Measurements from ENCODE around the gene PRKCA.

The PRKCA gene

DNA sequence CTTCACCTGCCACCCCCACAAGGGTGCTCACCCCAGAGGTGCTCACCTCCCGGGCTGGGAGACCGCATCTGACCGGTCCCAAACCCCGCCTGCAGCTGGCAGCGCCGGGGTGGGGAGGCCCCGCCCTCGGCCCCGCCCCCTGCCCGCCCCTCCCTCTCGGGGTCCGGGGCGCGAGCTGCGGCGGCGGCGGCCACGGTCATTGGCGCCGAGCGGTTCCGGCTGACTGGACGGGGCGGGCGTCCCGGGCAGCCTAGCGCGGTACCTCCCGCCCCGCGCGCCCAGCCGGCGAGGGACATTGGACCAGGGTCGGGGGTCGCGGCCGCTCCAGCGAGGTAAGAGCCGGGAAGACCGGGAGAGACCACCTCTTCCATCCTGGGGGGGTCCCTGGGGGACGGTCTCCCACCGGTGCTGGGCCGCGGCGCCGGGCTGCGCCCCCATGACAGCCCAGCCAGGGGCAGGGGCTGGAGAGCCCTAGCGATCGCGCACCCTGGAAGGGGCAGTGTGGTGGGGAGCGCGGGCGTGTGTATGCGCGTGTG lies 532.6 kb downstream of the PRKCA start, which contains the start of gene CACNG5:
TSS of gene CACNG5 (plus strand) at position 199 of the 536 bp plus-strand sequence. CDS start 42,216 bp downstream, outside the sequence.
- H3K4me3 ChIP-seq (ENCODE audit: low read length): no peak within 1 kb of the TSS
- no peak for TF ChIP-seq CTCF (conservative IDR thresholded peaks at IDR 0.05; ENCODE audit: low read depth, low read length)
- DNase-seq (ENCODE audit: low read depth): no peak

DNA sequence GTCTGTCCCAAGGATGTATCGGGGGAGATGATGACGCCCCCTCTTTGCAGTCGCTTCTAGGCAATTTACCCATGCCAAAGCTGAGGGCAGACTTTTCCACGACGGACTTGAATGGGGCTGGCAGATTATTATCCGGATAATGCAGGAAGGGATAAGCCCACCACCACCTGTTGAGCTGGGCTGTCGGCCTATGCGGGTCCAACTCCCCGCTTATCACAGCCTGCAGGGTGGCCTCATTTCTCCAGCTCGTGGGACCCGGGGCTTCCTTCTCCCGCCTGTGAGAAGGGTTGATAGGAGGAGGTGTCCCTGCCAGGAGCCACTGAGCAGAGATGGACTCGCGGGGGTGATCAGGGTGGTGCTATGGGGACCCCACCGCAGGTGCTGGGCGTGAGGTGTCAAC lies 533.1 kb downstream of the PRKCA start:
- no peak for DNase-seq (ENCODE audit: low read depth)
- TF ChIP-seq CTCF (conservative IDR thresholded peaks at IDR 0.05; ENCODE audit: low read depth, low read length): no peak
- no peak overlapping the region for H3K4me3 ChIP-seq (ENCODE audit: low read length)

DNA sequence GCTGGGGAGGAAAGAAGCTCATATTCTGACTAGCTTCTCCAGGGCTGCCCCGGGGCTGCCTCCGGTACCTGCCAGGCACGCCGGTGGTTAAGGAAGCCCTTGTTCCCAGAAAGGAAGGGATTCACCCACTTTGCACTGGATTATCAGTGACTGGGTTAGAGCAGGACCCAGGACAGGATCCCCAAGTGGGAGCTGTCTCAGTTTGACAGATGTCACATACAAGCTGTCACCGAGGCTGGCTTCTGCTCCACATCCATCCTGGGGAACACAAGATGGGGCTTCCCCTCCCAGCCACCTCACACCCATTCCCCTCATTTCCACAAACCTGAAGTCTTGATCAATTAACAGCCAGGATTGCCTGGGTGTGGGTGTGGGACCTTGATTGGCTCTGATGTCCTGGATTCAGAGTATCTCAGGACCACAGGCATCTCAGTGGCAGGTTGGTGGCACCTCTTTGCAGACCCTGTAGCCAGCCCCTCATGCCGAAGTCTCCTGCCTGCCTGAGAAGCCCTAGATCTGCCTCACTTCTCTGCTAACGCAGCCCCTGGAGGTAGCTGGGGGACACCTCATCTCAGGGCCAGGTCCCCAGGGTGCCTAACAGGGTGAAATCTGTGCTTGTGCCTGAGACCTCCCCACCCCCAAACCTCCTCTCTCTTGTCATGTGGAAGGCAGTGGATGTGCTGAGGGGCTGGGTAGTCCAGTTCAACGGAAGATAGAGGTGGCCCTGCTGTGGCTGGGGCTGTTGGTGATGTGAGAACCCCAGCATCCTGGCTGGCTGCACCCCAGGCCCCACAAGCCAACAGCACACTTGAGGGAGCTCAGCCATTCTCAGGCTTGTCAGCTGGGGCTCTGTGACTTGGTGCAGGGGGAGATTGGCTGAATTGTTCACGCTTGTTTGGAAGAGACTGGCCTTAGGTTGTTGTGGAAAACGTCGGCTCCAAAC lies 533.9 kb downstream of the PRKCA start:
- DNase-seq (ENCODE audit: low read depth): no peak
- no peak overlapping the region for H3K4me3 ChIP-seq (ENCODE audit: low read length)
- TF ChIP-seq CTCF (conservative IDR thresholded peaks at IDR 0.05; ENCODE audit: low read depth, low read length): no peak

DNA sequence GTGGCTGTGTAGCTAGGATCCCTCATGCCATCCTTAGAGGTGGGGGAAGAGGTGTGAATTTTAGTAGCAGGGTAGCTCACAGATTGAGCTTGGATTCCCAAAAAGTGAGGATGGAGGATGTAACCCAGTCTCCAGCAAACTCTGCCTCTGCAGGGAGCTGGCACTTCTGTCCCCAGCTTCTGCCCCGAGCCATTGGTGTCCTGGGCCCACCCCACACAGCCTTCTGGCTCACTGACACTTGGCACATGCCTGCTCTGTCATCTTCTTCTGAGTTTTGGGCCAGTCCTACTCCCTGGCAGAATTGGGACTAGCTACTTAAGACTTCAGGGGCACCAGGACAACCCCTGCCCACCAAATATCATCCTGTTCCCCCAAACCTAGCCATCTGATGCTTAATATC lies 534.8 kb downstream of the PRKCA start:
- no peak for TF ChIP-seq CTCF (conservative IDR thresholded peaks at IDR 0.05; ENCODE audit: low read depth, low read length)
- no peak for DNase-seq (ENCODE audit: low read depth)
- H3K4me3 ChIP-seq (ENCODE audit: low read length): no peak overlapping the region

- H3K4me3 ChIP-seq (ENCODE audit: low read length): no peak overlapping the region
- TF ChIP-seq CTCF (conservative IDR thresholded peaks at IDR 0.05; ENCODE audit: low read depth, low read length): no peak
- DNase-seq (ENCODE audit: low read depth): no peak
Measured at GRCh38 chr17:66837885-66838665, 535.7 kb downstream of the PRKCA start.

GRCh38 chr17:66839616-66840015 lies 537.2 kb downstream of the PRKCA start:
- no peak for DNase-seq (ENCODE audit: low read depth)
- no peak overlapping the region for H3K4me3 ChIP-seq (ENCODE audit: low read length)
- TF ChIP-seq CTCF (conservative IDR thresholded peaks at IDR 0.05; ENCODE audit: low read depth, low read length): no peak

Measured in retinal pigment epithelial cell (primary cell).